Bronchial epithelial cell (primary cell): ENCODE data around the gene RARRES2. TPM values are rescaled to one million over a fixed set of nuclear protein-coding genes. Genes with fewer than 3 reads are reported as not detected.

ENCODE experiments used
- DNase-seq: peaks from one replicate; pipeline ENCODE4 v3.0.0-alpha.2; 2010; ENCODE audit warnings: low read depth
- FAIRE-seq: peaks from 2 replicates; lab custom pipeline; 2011; peaks lifted over from hg19 to GRCh38; lab: Jason Lieb, UNC
- H3K27me3 ChIP-seq: 2 replicates; pipeline ENCODE4 v1.5.1; 2011; ENCODE audit warnings: low read length; ENCODE audit not compliant: control insufficient read depth, insufficient read depth
- H3K36me3 ChIP-seq: 2 replicates; pipeline ENCODE4 v1.5.1; 2011; ENCODE audit warnings: low read length; ENCODE audit not compliant: control insufficient read depth, insufficient read depth
- H3K4me3 ChIP-seq: 2 replicates; pipeline ENCODE4 v1.5.1; 2011; ENCODE audit warnings: mild to moderate bottlenecking, low read depth, low read length, control low read depth
- CTCF ChIP-seq: IDR thresholded peaks from 2 replicates; pipeline ENCODE4 v1.5.1; 2011; ENCODE audit warnings: mild to moderate bottlenecking, moderate library complexity, low read length, control low read depth, inconsistent platforms; ENCODE audit not compliant: insufficient read depth, severe bottlenecking
- total RNA-seq: library from RNA; depleted of rRNA; stranded (reverse); fragments of >200 nt; gene quantifications from 2 replicates; pipeline ENCODE4 v1.2.1, GENCODE V29; 2014

RARRES2 gene
- total RNA-seq, 1 donor from 2014 or later: 1.1 TPM

- DNase-seq (no peak), FAIRE-seq (peak; percentile 13)
- no peak for TF ChIP-seq CTCF
- peaks cover 23% of the 10 kb centered on the region for H3K27me3 ChIP-seq
- no peaks in the 10 kb centered on the region for H3K36me3 ChIP-seq
- H3K4me3 ChIP-seq: no peak overlapping the region
Observed at GRCh38 chr7:150342121-150342408, 636 bp upstream of the RARRES2 start.

GRCh38 chr7:150340875-150341262 lies 560 bp downstream of the RARRES2 start:
- H3K27me3 ChIP-seq: peaks cover 21% of the 10 kb centered on the region
- FAIRE-seq (no peak), DNase-seq (no peak)
- no peak for TF ChIP-seq CTCF
- no peak overlapping the region for H3K4me3 ChIP-seq
- no peaks in the 10 kb centered on the region for H3K36me3 ChIP-seq

GRCh38 chr7:150340024-150340749 lies 1.2 kb downstream of the RARRES2 start:
- TF ChIP-seq CTCF: no peak
- Histone ChIP-seq H3K27me3 (peaks cover 21% of the 10 kb centered on the region), H3K4me3 (no peak overlapping the region), H3K36me3 (no peaks in the 10 kb centered on the region)
- no peak for DNase-seq
- FAIRE-seq: no peak

GRCh38 chr7:150339409-150339809 lies 2.0 kb downstream of the RARRES2 start:
- Histone ChIP-seq H3K36me3 (no peaks in the 10 kb centered on the region), H3K27me3 (peaks cover 21% of the 10 kb centered on the region), H3K4me3 (no peak overlapping the region)
- DNase-seq (no peak), FAIRE-seq (no peak)
- TF ChIP-seq CTCF: no peak

- Histone ChIP-seq H3K27me3 (peaks cover 18% of the 10 kb centered on the region), H3K4me3 (no peak overlapping the region), H3K36me3 (no peaks in the 10 kb centered on the region)
- no peak for DNase-seq
- FAIRE-seq: no peak
- TF ChIP-seq CTCF: no peak
Observed at GRCh38 chr7:150338166-150338829, 3.1 kb downstream of the RARRES2 start.
